Testis (tissue), 2 donors: ENCODE measurements around the gene ANKRD52.

ENCODE experiments used
- CTCF ChIP-seq, 3 experiments: fragments of 450-650 bp in 2 of 3; fragments of 200-600 bp in 1 of 3; sonication (generic) in 1 of 3; IDR thresholded peaks; one replicate each; pipeline ENCODE4 v1.5.1; 2016 to 2019; ENCODE audit warnings: antibody characterized with exemption in 3 of 3, mild to moderate bottlenecking in 2 of 3, moderate library complexity in 1 of 3
- POLR2A ChIP-seq: fragments of 450-650 bp; IDR thresholded peaks from one replicate; pipeline ENCODE4 v1.6.1; 2017; ENCODE audit warnings: antibody characterized with exemption, mild to moderate bottlenecking, moderate library complexity

GRCh38 chr12:56222531-56222895 is 35.7 kb downstream of the ANKRD52 start:
- TF ChIP-seq CTCF (IDR thresholded peaks at IDR 0.05) (no peak), POLR2A (no peak)
